GM12878 (cell line): Measurements from ENCODE around the gene HINFP. TPM values are rescaled to one million over a fixed set of nuclear protein-coding genes. Genes with fewer than 3 reads are reported as not detected.

Source experiments
- ATAC-seq: fragments of 200-7000 bp; cut with Tn5 transposase; 3 replicates; pipeline ENCODE4 v1.9.1; 2020; ENCODE audit warnings: mild to moderate bottlenecking, moderate library complexity
- BruUV-seq: library from RNA; stranded (reverse); fragments of 400-500 nt; replicated peaks from 2 replicates; lab custom pipeline; 2021; lab: Mats Ljungman, UMichigan
- CTCF ChIA-PET: fragments of 300-600 bp; sonication (Branson Sonifier 250); formaldehyde crosslinking; extraction: SDS; loops from one replicate; lab custom pipeline; 2021; ENCODE audit warnings: inconsistent platforms; lab: Yijun Ruan, JAX
- POLR2A ChIA-PET: fragments of 350-600 bp; formaldehyde crosslinking; extraction: SDS; loops from one replicate; lab custom pipeline; 2021; ENCODE audit warnings: inconsistent platforms; lab: Charles Lee
- RAD21 ChIA-PET: fragments of 300-600 bp; sonication (Branson Sonifier 250); formaldehyde crosslinking; loops from one replicate; lab custom pipeline; 2023; ENCODE audit warnings: antibody characterized with exemption; ENCODE audit not compliant: unreplicated experiment; lab: Charles Lee
- SMC1A ChIA-PET: fragments of 300-600 bp; sonication (Branson Sonifier 250); formaldehyde crosslinking; loops from one replicate; lab custom pipeline; 2023; ENCODE audit not compliant: unreplicated experiment, uncharacterized antibody; lab: Charles Lee
- DNase-seq: peaks from one replicate; pipeline ENCODE4 v3.0.0-alpha.2; 2011; ENCODE audit warnings: low read depth, low spot score
- FAIRE-seq: peaks from 3 replicates; lab custom pipeline; 2011; peaks lifted over from hg19 to GRCh38; lab: Jason Lieb, UNC
- H2AFZ ChIP-seq: 2 replicates; pipeline ENCODE4 v1.6.0; 2011; ENCODE audit warnings: low read depth, low read length, control low read depth; ENCODE audit not compliant: control insufficient read depth
- H3K27ac ChIP-seq: 2 replicates; pipeline ENCODE4 v1.5.1; 2011; ENCODE audit warnings: control low read depth; ENCODE audit not compliant: control insufficient read depth, insufficient read depth
- H3K27me3 ChIP-seq, 2 experiments: replicated peaks in 1 of 2; 2 replicates each; pipeline versions ENCODE4 v1.6.0 to v1.6.1; 2011; ENCODE audit warnings: low read length in 1 of 2; ENCODE audit not compliant: control insufficient read depth in 2 of 2, insufficient read depth in 2 of 2
- H3K36me3 ChIP-seq, 2 experiments: 2 replicates each; pipeline ENCODE4 v1.5.1; 2011; ENCODE audit warnings: low read length in 1 of 2; ENCODE audit not compliant: control insufficient read depth in 2 of 2, insufficient read depth in 2 of 2
- H3K4me1 ChIP-seq: 2 replicates; pipeline ENCODE4 v1.6.1; 2011; ENCODE audit warnings: mild to moderate bottlenecking, low read length, moderate library complexity, mixed read lengths; ENCODE audit not compliant: control insufficient read depth, insufficient read depth
- H3K4me2 ChIP-seq: 2 replicates; pipeline ENCODE4 v1.6.0; 2011; ENCODE audit warnings: control low read depth; ENCODE audit not compliant: control insufficient read depth, insufficient read depth
- H3K4me3 ChIP-seq: fragments of 200-600 bp; sonication (generic); 2 replicates; pipeline ENCODE4 v1.5.1; 2016
- H3K79me2 ChIP-seq: 2 replicates; pipeline ENCODE4 v1.6.0; 2011; ENCODE audit warnings: low read length; ENCODE audit not compliant: control insufficient read depth, insufficient read depth
- H3K9ac ChIP-seq: 2 replicates; pipeline ENCODE4 v1.8.0; 2011; ENCODE audit warnings: low read length, control low read depth, mixed read lengths; ENCODE audit not compliant: control insufficient read depth, insufficient read depth
- H3K9me3 ChIP-seq: replicated peaks from 3 replicates; pipeline ENCODE4 v1.5.1; 2011; ENCODE audit warnings: mild to moderate bottlenecking, low read length; ENCODE audit not compliant: control insufficient read depth, insufficient read depth
- H4K20me1 ChIP-seq: 2 replicates; pipeline ENCODE4 v1.6.0; 2011; ENCODE audit not compliant: control insufficient read depth, insufficient read depth
- EP300 ChIP-seq, 2 experiments: fragments of 150-350 bp in 1 of 2; IDR thresholded peaks; 2 replicates each; pipeline ENCODE4 v1.6.1; 2011 to 2012; ENCODE audit warnings: low read depth in 2 of 2, low read length in 2 of 2, borderline replicate concordance in 1 of 2, improper control_type of control experiment in 1 of 2, inconsistent platforms in 1 of 2; ENCODE audit not compliant: control insufficient read depth in 1 of 2
- EZH2 ChIP-seq: IDR thresholded peaks from 2 replicates; pipeline ENCODE4 v1.6.1; 2012; ENCODE audit warnings: low read depth, mild to moderate bottlenecking, control low read depth, inconsistent platforms, low read length, borderline replicate concordance; ENCODE audit not compliant: control insufficient read depth
- FOXK2 ChIP-seq: fragments of 450-650 bp; IDR thresholded peaks from 2 replicates; pipeline ENCODE4 v1.6.1; 2017; ENCODE audit warnings: mild to moderate bottlenecking, moderate library complexity
- JUNB ChIP-seq: IDR thresholded peaks from 2 replicates; pipeline ENCODE4 v1.6.1; 2016; ENCODE audit warnings: antibody characterized with exemption, mild to moderate bottlenecking
- MYC ChIP-seq: IDR thresholded peaks from 2 replicates; pipeline ENCODE4 v1.6.1; 2011; ENCODE audit warnings: mild to moderate bottlenecking, low read length, moderate library complexity, inconsistent platforms; ENCODE audit not compliant: insufficient read depth, insufficient replicate concordance, insufficient read length, severe bottlenecking
- RCOR1 ChIP-seq: conservative IDR thresholded peaks from 2 replicates; pipeline ENCODE4 v1.6.1; 2012; ENCODE audit warnings: low read depth, low read length, improper control_type of control experiment
- RELA ChIP-seq: fragments of 450-650 bp; IDR thresholded peaks from 2 replicates; pipeline ENCODE4 v1.8.0; 2014; ENCODE audit warnings: borderline replicate concordance; ENCODE audit not compliant: partially characterized antibody
- SMAD5 ChIP-seq: IDR thresholded peaks from 2 replicates; pipeline ENCODE4 v1.6.1; 2016; ENCODE audit warnings: antibody characterized with exemption, low read depth
- SRF ChIP-seq, 2 experiments: IDR thresholded peaks; 2 replicates each; pipeline ENCODE4 v1.6.1; 2011; ENCODE audit warnings: low read depth in 2 of 2, low read length in 2 of 2, mild to moderate bottlenecking in 1 of 2, moderate library complexity in 1 of 2
- TAF1 ChIP-seq: IDR thresholded peaks from 2 replicates; pipeline ENCODE4 v1.6.1; 2011; ENCODE audit warnings: mild to moderate bottlenecking, low read depth, low read length, borderline replicate concordance
- TARDBP ChIP-seq: IDR thresholded peaks from 2 replicates; pipeline ENCODE4 v1.6.1; 2016; ENCODE audit warnings: borderline replicate concordance
- WGBS: methylation state at CpG from one replicate; pipeline ENCODE4 v1.1.6; 2016; ENCODE audit warnings: low lambda C conversion rate; ENCODE audit not compliant: insufficient replicate concordance, insufficient coverage; ENCODE audit errors: missing lambda C conversion rate; 5-methylcytosine and 5-hydroxymethylcytosine counted together
- in situ Hi-C: fragments of 300-500 bp; cut with MboI; formaldehyde crosslinking; loops from 9 replicates; pipeline ENCODE4 v1.14.3; 2018; ENCODE audit warnings: mixed read lengths
- intact Hi-C: fragments of 100-400 bp; cut with micrococcal nuclease; formaldehyde crosslinking; loops from one replicate; pipeline ENCODE4 v1.14.2; 2022; ENCODE audit not compliant: unreplicated experiment
- polyA plus RNA-seq, 11 experiments: library from polyadenylated mRNA; depleted of rRNA in 4 of 11; unstranded in 6 of 11; stranded (reverse) in 5 of 11; fragments of >200 nt; fragmentation: Nextera tagmentation in 4 of 11; fragmentation: Illumina TruSeq in 1 of 11; extraction: Ambion mirVana in 4 of 11; extraction: Trizol in 1 of 11; gene quantifications; 1 replicate in 1 of 11; 2 replicates in 10 of 11; pipeline versions ENCODE4 v1.2.1 to v1.2.3, GENCODE V29; 2011 to 2016; ENCODE audit warnings: inconsistent platforms in 2 of 11, missing spikeins in 2 of 11, low read depth in 1 of 11
- total RNA-seq, 4 experiments: library from RNA; depleted of rRNA in 3 of 4; stranded (reverse); fragments of >200 nt in 3 of 4; fragmentation: Illumina TruSeq in 1 of 4; extraction: Trizol in 1 of 4; gene quantifications; 2 replicates each; pipeline versions ENCODE4 v1.2.1 to v1.2.3, GENCODE V29; 2013 to 2021
- TF ChIP-seq, protein P1 (sequence below): fragments of 450-650 bp; IDR thresholded peaks from 2 replicates; pipeline ENCODE4 v1.6.1; 2017; ENCODE audit warnings: mild to moderate bottlenecking, moderate library complexity
- TF ChIP-seq, protein P2 (sequence below): fragments of 450-650 bp; IDR thresholded peaks from 2 replicates; pipeline ENCODE4 v1.6.1; 2016; ENCODE audit warnings: mild to moderate bottlenecking

Gene HINFP
- total and polyA plus RNA-seq, 10 of the 15 experiments (the other 5 are each of a cell fraction or from before 2014, with no cell fraction given), result 13.1 to 26.3 (median 18.6) TPM

DNA sequence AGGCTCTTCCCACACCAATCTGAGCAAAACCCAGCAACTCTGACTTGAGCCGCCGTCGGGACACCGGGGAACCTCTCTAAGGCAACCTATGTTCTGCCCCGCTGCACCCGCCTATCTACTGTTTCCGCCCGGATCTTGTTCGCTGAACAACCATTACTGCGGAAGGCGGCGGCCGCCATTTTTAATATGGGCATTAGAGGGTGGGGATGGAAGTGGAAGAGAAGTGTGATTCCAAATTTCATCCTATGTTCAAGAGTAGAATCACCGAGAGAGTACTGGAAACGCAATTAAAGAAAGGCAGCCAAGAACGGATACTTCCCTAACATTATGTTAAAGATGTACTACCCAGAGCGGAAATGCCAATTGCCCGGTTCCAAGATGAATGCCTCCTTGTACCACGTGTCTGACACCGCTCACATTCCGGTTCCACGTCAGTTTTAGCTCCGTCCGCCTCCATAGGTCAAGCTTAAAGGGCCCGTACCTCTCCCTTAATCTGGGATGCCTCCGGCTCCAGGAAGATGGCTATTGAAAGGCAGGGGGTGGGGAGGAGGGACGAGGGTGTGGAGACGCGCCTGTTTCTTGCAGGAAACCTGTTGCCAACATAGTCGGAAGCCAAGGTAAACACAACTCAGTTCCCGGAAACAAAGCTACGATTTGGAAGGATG lies 19.5 kb upstream of the HINFP start, which contains the start of gene DPAGT1:
TSS of gene DPAGT1 (minus strand) at position 95 of the 665 bp plus-strand sequence. CDS start 198 bp downstream, outside the sequence.
- no TSS peak for BruUV-seq
- H3K9ac ChIP-seq, result peak within 1 kb of the TSS; percentile 87
- peaks cover 4 to 7% of the 10 kb centered on the region in 2 experiments; a peak in 3 of 4 replicates for H3K36me3 ChIP-seq
- intact Hi-C loops, result loop anchor here (5.0 kb wide), 2 partner anchors 85 to 175 kb away; partner anchors contain the start of genes BCL9L, RPS25 and TRAPPC4
- DNase-seq, result peak; percentile 92
- WGBS, result 1% methylated on average over 32 of the region's 32 CpGs
- ChIA-PET POLR2A (interaction anchor here (0.6 to 2.4 kb wide), 14 partner anchors 8 to 237 kb away, joined by 3 to 25 read pairs (median 4); partner anchors contain the start of genes HINFP, HMBS, MCAM and VPS11), CTCF (interaction anchor here (0.7 to 2.2 kb wide), 14 partner anchors 8 to 236 kb away, joined by 3 to 10 read pairs (median 3); partner anchors contain the start of genes CBL, HINFP and VPS11), RAD21 (interaction anchor here (0.6 to 1.7 kb wide), 12 partner anchors 16 to 286 kb away, joined by 3 to 22 read pairs (median 4); partner anchors contain the start of genes CBL, HINFP, HMBS and VPS11), SMC1A (interaction anchor here (0.7 to 1.8 kb wide), 8 partner anchors 10 to 650 kb away, joined by 3 to 17 read pairs (median 4); partner anchors contain the start of genes HINFP, HMBS, NLRX1 and RPS25)
- no peaks in the 10 kb centered on the region for H3K27me3 ChIP-seq
- H3K79me2 ChIP-seq, result peaks cover 27% of the 10 kb centered on the region
- no peaks in the 10 kb centered on the region for H3K9me3 ChIP-seq
- no peaks in the 10 kb centered on the region for H4K20me1 ChIP-seq
- peak; percentile 90 for FAIRE-seq
- peak within 1 kb of the TSS; percentile 96 for H2AFZ ChIP-seq
- H3K27ac ChIP-seq, result peak within 1 kb of the TSS; percentile 96
- peak within 1 kb of the TSS; percentile 90 for H3K4me2 ChIP-seq
- peak within 1 kb of the TSS; percentile 97 for H3K4me3 ChIP-seq
- peaks cover 27% of the 10 kb centered on the region for H3K4me1 ChIP-seq
- peak; percentile 91 for ATAC-seq
- in situ Hi-C loops, result no loop called here
- TF ChIP-seq, protein P1, sequence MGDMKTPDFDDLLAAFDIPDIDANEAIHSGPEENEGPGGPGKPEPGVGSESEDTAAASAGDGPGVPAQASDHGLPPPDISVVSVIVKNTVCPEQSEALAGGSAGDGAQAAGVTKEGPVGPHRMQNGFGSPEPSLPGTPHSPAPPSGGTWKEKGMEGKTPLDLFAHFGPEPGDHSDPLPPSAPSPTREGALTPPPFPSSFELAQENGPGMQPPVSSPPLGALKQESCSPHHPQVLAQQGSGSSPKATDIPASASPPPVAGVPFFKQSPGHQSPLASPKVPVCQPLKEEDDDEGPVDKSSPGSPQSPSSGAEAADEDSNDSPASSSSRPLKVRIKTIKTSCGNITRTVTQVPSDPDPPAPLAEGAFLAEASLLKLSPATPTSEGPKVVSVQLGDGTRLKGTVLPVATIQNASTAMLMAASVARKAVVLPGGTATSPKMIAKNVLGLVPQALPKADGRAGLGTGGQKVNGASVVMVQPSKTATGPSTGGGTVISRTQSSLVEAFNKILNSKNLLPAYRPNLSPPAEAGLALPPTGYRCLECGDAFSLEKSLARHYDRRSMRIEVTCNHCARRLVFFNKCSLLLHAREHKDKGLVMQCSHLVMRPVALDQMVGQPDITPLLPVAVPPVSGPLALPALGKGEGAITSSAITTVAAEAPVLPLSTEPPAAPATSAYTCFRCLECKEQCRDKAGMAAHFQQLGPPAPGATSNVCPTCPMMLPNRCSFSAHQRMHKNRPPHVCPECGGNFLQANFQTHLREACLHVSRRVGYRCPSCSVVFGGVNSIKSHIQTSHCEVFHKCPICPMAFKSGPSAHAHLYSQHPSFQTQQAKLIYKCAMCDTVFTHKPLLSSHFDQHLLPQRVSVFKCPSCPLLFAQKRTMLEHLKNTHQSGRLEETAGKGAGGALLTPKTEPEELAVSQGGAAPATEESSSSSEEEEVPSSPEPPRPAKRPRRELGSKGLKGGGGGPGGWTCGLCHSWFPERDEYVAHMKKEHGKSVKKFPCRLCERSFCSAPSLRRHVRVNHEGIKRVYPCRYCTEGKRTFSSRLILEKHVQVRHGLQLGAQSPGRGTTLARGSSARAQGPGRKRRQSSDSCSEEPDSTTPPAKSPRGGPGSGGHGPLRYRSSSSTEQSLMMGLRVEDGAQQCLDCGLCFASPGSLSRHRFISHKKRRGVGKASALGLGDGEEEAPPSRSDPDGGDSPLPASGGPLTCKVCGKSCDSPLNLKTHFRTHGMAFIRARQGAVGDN, result no peak
- TF ChIP-seq SMAD5 (0 out of 2 replicates have a peak, but pooled peaks have one; percentile 60), TAF1 (peak; percentile 85; the same call in 1 of the 2 replicates), RELA (no peak), FOXK2 (no peak), EP300 (IDR thresholded peaks at IDR 0.05; ENCODE audit: borderline replicate concordance in 1 of 2, control insufficient read depth in 1 of 2, low read depth in 2 of 2, low read length in 2 of 2) (no peak), SRF (IDR thresholded peaks at IDR 0.05; ENCODE audit: low read depth in 2 of 2, low read length in 2 of 2) (peak in 1 of 2 experiments; percentile 60; a peak in 1 of 4 replicates), EZH2 (no peak), TARDBP (peak; percentile 63; the same call in 1 of the 2 replicates), RCOR1 (0 out of 2 replicates have a peak, but pooled peaks have one; percentile 44), MYC (peak; percentile 76), JUNB (no peak)
- TF ChIP-seq, protein P2, sequence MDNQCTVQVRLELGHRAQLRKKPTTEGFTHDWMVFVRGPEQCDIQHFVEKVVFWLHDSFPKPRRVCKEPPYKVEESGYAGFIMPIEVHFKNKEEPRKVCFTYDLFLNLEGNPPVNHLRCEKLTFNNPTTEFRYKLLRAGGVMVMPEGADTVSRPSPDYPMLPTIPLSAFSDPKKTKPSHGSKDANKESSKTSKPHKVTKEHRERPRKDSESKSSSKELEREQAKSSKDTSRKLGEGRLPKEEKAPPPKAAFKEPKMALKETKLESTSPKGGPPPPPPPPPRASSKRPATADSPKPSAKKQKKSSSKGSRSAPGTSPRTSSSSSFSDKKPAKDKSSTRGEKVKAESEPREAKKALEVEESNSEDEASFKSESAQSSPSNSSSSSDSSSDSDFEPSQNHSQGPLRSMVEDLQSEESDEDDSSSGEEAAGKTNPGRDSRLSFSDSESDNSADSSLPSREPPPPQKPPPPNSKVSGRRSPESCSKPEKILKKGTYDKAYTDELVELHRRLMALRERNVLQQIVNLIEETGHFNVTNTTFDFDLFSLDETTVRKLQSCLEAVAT, result peak; percentile 77; the same call in 1 of the 2 replicates
